Measurements from ENCODE around the gene KRT28.

KRT28 gene

GRCh38 chr17:40827746-40828453 is 28.1 kb upstream of the KRT28 start (continued):
- no peak for TF ChIP-seq ZNF768 (tag by site-specific recombination; IDR thresholded peaks at IDR 0.05)
- TF ChIP-seq ZNF558 (tag by site-specific recombination; IDR thresholded peaks at IDR 0.05) = no peak; the same call in 1 of the 2 replicates
- TF ChIP-seq ZNF677 (tag by site-specific recombination; IDR thresholded peaks at IDR 0.05) = no peak
- no peak for TF ChIP-seq ZNF704 (tag by site-specific recombination; IDR thresholded peaks at IDR 0.05)
- TF ChIP-seq KLF7 (tag by site-specific recombination; IDR thresholded peaks at IDR 0.05; ENCODE audit: borderline replicate concordance) = no peak
- TF ChIP-seq ZNF214 (tag by site-specific recombination; IDR thresholded peaks at IDR 0.05; ENCODE audit: borderline replicate concordance) = no peak
- TF ChIP-seq ZBTB49 (tag by site-specific recombination; IDR thresholded peaks at IDR 0.05; ENCODE audit: low read depth) = no peak
- peak; percentile 83 for TF ChIP-seq ZBTB6 (tag by site-specific recombination; IDR thresholded peaks at IDR 0.05)
- TF ChIP-seq ZNF112 (tag by site-specific recombination; IDR thresholded peaks at IDR 0.05) = no peak
- TF ChIP-seq KLF16 (tag by site-specific recombination; IDR thresholded peaks at IDR 0.05) = no peak
- peak; percentile 57 for TF ChIP-seq ZIC2 (tag by site-specific recombination; IDR thresholded peaks at IDR 0.05)
- TF ChIP-seq ZNF221 (tag by site-specific recombination; IDR thresholded peaks at IDR 0.05; ENCODE audit: borderline replicate concordance) = no peak
- no peak for TF ChIP-seq ZNF549 (tag by site-specific recombination; IDR thresholded peaks at IDR 0.05)
- peak; percentile 23; the same call in 1 of the 2 replicates for TF ChIP-seq TRIM28 (IDR thresholded peaks at IDR 0.05; ENCODE audit: borderline replicate concordance, low read length)
- peak; percentile 37; the same call in 1 of the 2 replicates for TF ChIP-seq SCRT2 (tag by site-specific recombination; IDR thresholded peaks at IDR 0.05)
- TF ChIP-seq GFI1B (tag by site-specific recombination; IDR thresholded peaks at IDR 0.05) = no peak
- no peak for TF ChIP-seq ZNF354C (tag by site-specific recombination; IDR thresholded peaks at IDR 0.05; ENCODE audit: borderline replicate concordance, low read depth)
- TF ChIP-seq ZNF585B (tag by site-specific recombination; IDR thresholded peaks at IDR 0.05) = no peak
- TF ChIP-seq ZNF416 (tag by site-specific recombination; IDR thresholded peaks at IDR 0.05) = no peak
- TF ChIP-seq ZNF202 (tag by site-specific recombination; IDR thresholded peaks at IDR 0.05; ENCODE audit: borderline replicate concordance) = no peak
- no peak for TF ChIP-seq ZNF544 (tag by site-specific recombination; IDR thresholded peaks at IDR 0.05)
- TF ChIP-seq ZBTB7A (tag by site-specific recombination; IDR thresholded peaks at IDR 0.05; ENCODE audit: low read depth) = no peak
- peak; percentile 40 for TF ChIP-seq ZBTB8A (tag by site-specific recombination; IDR thresholded peaks at IDR 0.05)
- peak; percentile 88 for TF ChIP-seq ZNF639 (tag by site-specific recombination; IDR thresholded peaks at IDR 0.05)
- no peak for TF ChIP-seq ZNF174 (tag by site-specific recombination; IDR thresholded peaks at IDR 0.05)
- TF ChIP-seq ZNF580 (tag by site-specific recombination; IDR thresholded peaks at IDR 0.05) = 0 out of 2 replicates have a peak, but pooled peaks have one; percentile 42
- peak; percentile 38; the same call in 1 of the 2 replicates for TF ChIP-seq KLF1 (tag by site-specific recombination; IDR thresholded peaks at IDR 0.05)
- TF ChIP-seq ZNF350 (tag by site-specific recombination; IDR thresholded peaks at IDR 0.05) = no peak
- TF ChIP-seq ZNF10 (tag by site-specific recombination; IDR thresholded peaks at IDR 0.05) = peak; percentile 86
- no peak for TF ChIP-seq ZNF777 (tag by site-specific recombination; IDR thresholded peaks at IDR 0.05; ENCODE audit: borderline replicate concordance)
- TF ChIP-seq GLI4 (tag by site-specific recombination; IDR thresholded peaks at IDR 0.05) = no peak
- no peak for TF ChIP-seq ZFP37 (tag by site-specific recombination; IDR thresholded peaks at IDR 0.05)
- peak; percentile 75 for TF ChIP-seq ZNF366 (tag by site-specific recombination; conservative IDR thresholded peaks at IDR 0.05)
- no peak for TF ChIP-seq ZNF404 (tag by site-specific recombination; IDR thresholded peaks at IDR 0.05)
- TF ChIP-seq ZBTB48 (tag by site-specific recombination; IDR thresholded peaks at IDR 0.05) = no peak
